HEK293 (cell line): ENCODE results near the gene STK24.

Experiments
- CTCF ChIA-PET: fragments of 350-600 bp; formaldehyde crosslinking; extraction: SDS; loops from one replicate; lab custom pipeline; 2021; ENCODE audit warnings: antibody characterized with exemption; lab: Yijun Ruan, JAX
- POLR2A ChIA-PET: fragments of 300-600 bp; formaldehyde crosslinking; extraction: SDS; loops from one replicate; lab custom pipeline; 2020; ENCODE audit warnings: antibody characterized with exemption, inconsistent platforms; lab: Yijun Ruan, JAX
- H3K27ac ChIP-seq: fragments of 200-500 bp; sonication (Bioruptor generic); 2 replicates; pipeline ENCODE4 v1.5.1; 2014; ENCODE audit warnings: low read depth, low read length, control low read depth, inconsistent platforms; ENCODE audit errors: extremely low read depth
- H3K36me3 ChIP-seq, 2 experiments: fragments of 200-500 bp in 1 of 2; sonication (Bioruptor generic) in 1 of 2; 1 replicate in 1 of 2; 2 replicates in 1 of 2; pipeline ENCODE4 v1.5.1; 2014 to 2017; ENCODE audit warnings: inconsistent platforms in 2 of 2, low read length in 2 of 2; ENCODE audit not compliant: control insufficient read depth in 2 of 2, insufficient read depth in 1 of 2
- H3K4me1 ChIP-seq: fragments of 200-500 bp; sonication (Bioruptor generic); 2 replicates; pipeline ENCODE4 v1.5.1; 2014; ENCODE audit warnings: mild to moderate bottlenecking, low read length, inconsistent platforms; ENCODE audit not compliant: control insufficient read depth, insufficient read depth
- H3K4me3 ChIP-seq: 2 replicates; pipeline ENCODE4 v1.5.1; 2011; ENCODE audit warnings: low read depth, mild to moderate bottlenecking, control low read depth, low read length, moderate library complexity
- H3K9me3 ChIP-seq: fragments of 200-500 bp; sonication (Bioruptor generic); 2 replicates; pipeline ENCODE4 v1.5.1; 2014; ENCODE audit warnings: low read depth, low read length, inconsistent platforms; ENCODE audit not compliant: control insufficient read depth, insufficient read depth
- BCL11B ChIP-seq: fragments of 450-650 bp; formaldehyde crosslinking; IDR thresholded peaks from 2 replicates; pipeline ENCODE4 v1.5.1; 2016; ENCODE audit warnings: low read depth, missing biosample characterization, missing genetic modification characterization
- GLIS1 ChIP-seq: fragments of 450-650 bp; formaldehyde crosslinking; IDR thresholded peaks from 2 replicates; pipeline ENCODE4 v1.5.1; 2016; ENCODE audit warnings: missing biosample characterization, missing genetic modification characterization
- KLF16 ChIP-seq: fragments of 450-650 bp; formaldehyde crosslinking; IDR thresholded peaks from 2 replicates; pipeline ENCODE4 v1.5.1; 2017; ENCODE audit warnings: missing biosample characterization, missing genetic modification characterization
- OSR2 ChIP-seq: fragments of 450-650 bp; formaldehyde crosslinking; IDR thresholded peaks from 2 replicates; pipeline ENCODE4 v1.5.1; 2016; ENCODE audit warnings: missing biosample characterization, missing genetic modification characterization
- TCF7L2 ChIP-seq: IDR thresholded peaks from 2 replicates; pipeline ENCODE4 v1.6.1; 2011; ENCODE audit warnings: low read depth, mild to moderate bottlenecking, inconsistent platforms, low read length, moderate library complexity, borderline replicate concordance
- ZFP41 ChIP-seq: fragments of 450-650 bp; formaldehyde crosslinking; IDR thresholded peaks from 2 replicates; pipeline ENCODE4 v1.5.1; 2016; ENCODE audit warnings: missing biosample characterization, missing genetic modification characterization, borderline replicate concordance
- ZFP69B ChIP-seq: fragments of 450-650 bp; formaldehyde crosslinking; IDR thresholded peaks from 2 replicates; pipeline ENCODE4 v1.5.1; 2016; ENCODE audit warnings: missing biosample characterization, missing genetic modification characterization
- ZNF24 ChIP-seq: fragments of 450-650 bp; formaldehyde crosslinking; IDR thresholded peaks from 2 replicates; pipeline ENCODE4 v1.5.1; 2016; ENCODE audit warnings: missing biosample characterization, missing genetic modification characterization
- ZNF302 ChIP-seq: fragments of 450-650 bp; formaldehyde crosslinking; IDR thresholded peaks from 2 replicates; pipeline ENCODE4 v1.5.1; 2016; ENCODE audit warnings: missing biosample characterization, missing genetic modification characterization, low read depth
- ZNF350 ChIP-seq: fragments of 450-650 bp; formaldehyde crosslinking; IDR thresholded peaks from 2 replicates; pipeline ENCODE4 v1.5.0; 2017; ENCODE audit warnings: missing biosample characterization, mild to moderate bottlenecking, missing genetic modification characterization
- ZNF37A ChIP-seq: fragments of 450-650 bp; IDR thresholded peaks from 2 replicates; pipeline ENCODE4 v1.5.1; 2018; ENCODE audit warnings: missing biosample characterization, missing genetic modification characterization
- ZNF394 ChIP-seq: fragments of 450-650 bp; formaldehyde crosslinking; IDR thresholded peaks from 2 replicates; pipeline ENCODE4 v1.5.1; 2016; ENCODE audit warnings: missing biosample characterization, missing genetic modification characterization, mild to moderate bottlenecking, moderate library complexity, borderline replicate concordance
- ZNF416 ChIP-seq: fragments of 450-650 bp; formaldehyde crosslinking; IDR thresholded peaks from 2 replicates; pipeline ENCODE4 v1.5.1; 2016; ENCODE audit warnings: missing biosample characterization, missing genetic modification characterization
- ZNF544 ChIP-seq: fragments of 450-650 bp; formaldehyde crosslinking; IDR thresholded peaks from 2 replicates; pipeline ENCODE4 v1.5.0; 2017; ENCODE audit warnings: missing biosample characterization, missing genetic modification characterization
- ZNF558 ChIP-seq: fragments of 450-650 bp; formaldehyde crosslinking; IDR thresholded peaks from 2 replicates; pipeline ENCODE4 v1.5.1; 2016; ENCODE audit warnings: missing biosample characterization, missing genetic modification characterization
- ZNF585B ChIP-seq: fragments of 450-650 bp; formaldehyde crosslinking; IDR thresholded peaks from 2 replicates; pipeline ENCODE4 v1.5.1; 2016; ENCODE audit warnings: missing biosample characterization, missing genetic modification characterization
- ZNF610 ChIP-seq: fragments of 450-650 bp; formaldehyde crosslinking; IDR thresholded peaks from 2 replicates; pipeline ENCODE4 v1.5.1; 2016; ENCODE audit warnings: missing biosample characterization, missing genetic modification characterization, borderline replicate concordance
- ZNF664 ChIP-seq: fragments of 450-650 bp; formaldehyde crosslinking; IDR thresholded peaks from 2 replicates; pipeline ENCODE4 v1.5.1; 2016; ENCODE audit warnings: missing biosample characterization, missing genetic modification characterization
- ZNF768 ChIP-seq: fragments of 450-650 bp; formaldehyde crosslinking; IDR thresholded peaks from 2 replicates; pipeline ENCODE4 v1.5.1; 2018; ENCODE audit warnings: missing biosample characterization, mild to moderate bottlenecking, missing genetic modification characterization
- ZNF843 ChIP-seq: fragments of 450-650 bp; formaldehyde crosslinking; IDR thresholded peaks from 2 replicates; pipeline ENCODE4 v1.5.1; 2016; ENCODE audit warnings: missing biosample characterization, missing genetic modification characterization
- TF ChIP-seq, protein P1 (sequence below): fragments of 450-650 bp; formaldehyde crosslinking; IDR thresholded peaks from 2 replicates; pipeline ENCODE4 v1.5.1; 2017; ENCODE audit warnings: missing biosample characterization, missing genetic modification characterization
- TF ChIP-seq, protein P2 (sequence below): fragments of 450-650 bp; formaldehyde crosslinking; IDR thresholded peaks from 2 replicates; pipeline ENCODE4 v1.5.1; 2016; ENCODE audit warnings: missing biosample characterization, missing genetic modification characterization

STK24 gene

DNA sequence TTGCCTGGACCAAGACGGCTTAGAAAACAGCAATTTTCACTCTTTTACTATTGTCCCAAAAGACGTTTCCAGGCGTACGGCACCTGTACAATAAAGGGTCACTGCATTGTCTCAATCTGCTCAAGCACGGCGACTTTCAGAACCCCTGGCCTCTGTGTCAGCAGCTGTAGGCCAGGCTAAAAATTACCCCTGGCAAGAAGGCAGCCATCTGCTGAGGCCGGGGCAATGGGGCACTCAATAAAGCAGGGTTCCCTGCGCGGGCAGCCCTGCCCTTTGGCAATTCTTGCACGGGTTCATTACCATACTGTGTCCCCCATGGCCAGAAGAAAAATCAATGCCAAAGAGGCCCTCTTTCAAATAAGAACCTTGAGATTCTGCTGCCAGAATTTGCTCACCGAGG is 52.1 kb downstream of the STK24 start:
- ChIA-PET CTCF (interaction anchor here (0.6 kb wide), 1 partner anchor 11 kb away, joined by 3 read pairs; no protein-coding TSS in a partner anchor), POLR2A (no interaction called here)
- Histone ChIP-seq H3K9me3 (no peaks in the 10 kb centered on the region), H3K36me3 (no peaks in the 10 kb centered on the region), H3K4me1 (no peaks in the 10 kb centered on the region), H3K27ac (no peak overlapping the region), H3K4me3 (no peak overlapping the region)
- TF ChIP-seq ZNF664 (no peak), OSR2 (tag by site-specific recombination) (no peak), ZFP69B (tag by site-specific recombination) (no peak), ZNF302 (tag by site-specific recombination) (no peak), BCL11B (tag by site-specific recombination) (no peak), ZNF416 (tag by site-specific recombination) (no peak)
- TF ChIP-seq, protein P1, sequence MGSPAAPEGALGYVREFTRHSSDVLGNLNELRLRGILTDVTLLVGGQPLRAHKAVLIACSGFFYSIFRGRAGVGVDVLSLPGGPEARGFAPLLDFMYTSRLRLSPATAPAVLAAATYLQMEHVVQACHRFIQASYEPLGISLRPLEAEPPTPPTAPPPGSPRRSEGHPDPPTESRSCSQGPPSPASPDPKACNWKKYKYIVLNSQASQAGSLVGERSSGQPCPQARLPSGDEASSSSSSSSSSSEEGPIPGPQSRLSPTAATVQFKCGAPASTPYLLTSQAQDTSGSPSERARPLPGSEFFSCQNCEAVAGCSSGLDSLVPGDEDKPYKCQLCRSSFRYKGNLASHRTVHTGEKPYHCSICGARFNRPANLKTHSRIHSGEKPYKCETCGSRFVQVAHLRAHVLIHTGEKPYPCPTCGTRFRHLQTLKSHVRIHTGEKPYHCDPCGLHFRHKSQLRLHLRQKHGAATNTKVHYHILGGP (tag by site-specific recombination): no peak
- TF ChIP-seq, protein P2, sequence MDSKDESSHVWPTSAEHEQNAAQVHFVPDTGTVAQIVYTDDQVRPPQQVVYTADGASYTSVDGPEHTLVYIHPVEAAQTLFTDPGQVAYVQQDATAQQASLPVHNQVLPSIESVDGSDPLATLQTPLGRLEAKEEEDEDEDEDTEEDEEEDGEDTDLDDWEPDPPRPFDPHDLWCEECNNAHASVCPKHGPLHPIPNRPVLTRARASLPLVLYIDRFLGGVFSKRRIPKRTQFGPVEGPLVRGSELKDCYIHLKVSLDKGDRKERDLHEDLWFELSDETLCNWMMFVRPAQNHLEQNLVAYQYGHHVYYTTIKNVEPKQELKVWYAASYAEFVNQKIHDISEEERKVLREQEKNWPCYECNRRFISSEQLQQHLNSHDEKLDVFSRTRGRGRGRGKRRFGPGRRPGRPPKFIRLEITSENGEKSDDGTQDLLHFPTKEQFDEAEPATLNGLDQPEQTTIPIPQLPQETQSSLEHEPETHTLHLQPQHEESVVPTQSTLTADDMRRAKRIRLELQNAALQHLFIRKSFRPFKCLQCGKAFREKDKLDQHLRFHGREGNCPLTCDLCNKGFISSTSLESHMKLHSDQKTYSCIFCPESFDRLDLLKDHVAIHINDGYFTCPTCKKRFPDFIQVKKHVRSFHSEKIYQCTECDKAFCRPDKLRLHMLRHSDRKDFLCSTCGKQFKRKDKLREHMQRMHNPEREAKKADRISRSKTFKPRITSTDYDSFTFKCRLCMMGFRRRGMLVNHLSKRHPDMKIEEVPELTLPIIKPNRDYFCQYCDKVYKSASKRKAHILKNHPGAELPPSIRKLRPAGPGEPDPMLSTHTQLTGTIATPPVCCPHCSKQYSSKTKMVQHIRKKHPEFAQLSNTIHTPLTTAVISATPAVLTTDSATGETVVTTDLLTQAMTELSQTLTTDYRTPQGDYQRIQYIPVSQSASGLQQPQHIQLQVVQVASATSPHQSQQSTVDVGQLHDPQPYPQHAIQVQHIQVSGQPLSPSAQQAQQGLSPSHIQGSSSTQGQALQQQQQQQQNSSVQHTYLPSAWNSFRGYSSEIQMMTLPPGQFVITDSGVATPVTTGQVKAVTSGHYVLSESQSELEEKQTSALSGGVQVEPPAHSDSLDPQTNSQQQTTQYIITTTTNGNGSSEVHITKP (tag by site-specific recombination): no peak

DNA sequence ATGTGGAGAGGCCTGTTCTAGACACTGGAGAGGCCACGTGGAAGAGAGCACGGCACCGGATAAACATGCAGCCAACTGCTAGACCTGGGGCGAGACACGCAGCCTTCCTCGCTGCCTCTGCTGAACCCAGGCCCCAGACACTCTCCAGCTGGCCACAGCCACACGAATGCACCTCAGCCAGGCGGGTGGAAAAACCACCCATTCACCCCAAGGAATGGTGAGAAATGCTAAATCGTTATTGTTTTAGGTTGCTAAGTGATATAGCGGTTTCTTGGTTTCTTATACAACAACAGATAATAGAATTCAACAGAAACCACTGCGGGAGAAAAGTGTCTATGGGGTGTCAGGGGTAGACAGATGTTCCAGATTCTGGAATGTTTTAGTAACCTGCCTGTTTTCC is 52.5 kb downstream of the STK24 start:
- no peaks in the 10 kb centered on the region for H3K36me3 ChIP-seq
- H3K27ac ChIP-seq: no peak overlapping the region
- ChIA-PET POLR2A (no interaction called here), CTCF (interaction anchor here (0.6 kb wide), 1 partner anchor 12 kb away, joined by 3 read pairs; no protein-coding TSS in a partner anchor)
- no peak overlapping the region for H3K4me3 ChIP-seq
- no peak for TF ChIP-seq ZNF394 (tag by site-specific recombination)
- TF ChIP-seq ZNF585B: no peak
- no peak for TF ChIP-seq ZNF610
- TF ChIP-seq TCF7L2: no peak
- no peak for TF ChIP-seq ZFP41 (tag by site-specific recombination)
- no peak for TF ChIP-seq KLF16
- no peak for TF ChIP-seq ZNF37A (tag by site-specific recombination)
- no peak for TF ChIP-seq GLIS1 (tag by site-specific recombination)
- TF ChIP-seq ZNF768 (tag by site-specific recombination): no peak
- no peak for TF ChIP-seq ZNF544 (tag by site-specific recombination)
- no peak for TF ChIP-seq ZNF350 (tag by site-specific recombination)
- TF ChIP-seq ZNF843 (tag by site-specific recombination): no peak
- no peak for TF ChIP-seq ZNF558
- TF ChIP-seq, protein P2 (tag by site-specific recombination): no peak
- TF ChIP-seq ZNF24 (tag by site-specific recombination): no peak
- H3K9me3 ChIP-seq: no peaks in the 10 kb centered on the region
- H3K4me1 ChIP-seq: no peaks in the 10 kb centered on the region
